Effector memory CD8-positive, alpha-beta T cell (primary cell): ENCODE data around the gene TAF6L.
"Not testable (repeated sequence)": the region's sequence is repeated elsewhere in the genome, so short reads cannot be mapped to it uniquely, and the experiment has no call there.

Source experiments
- ATAC-seq: fragments of 150-1000 bp; cut with Tn5 transposase; replicated peaks from 2 replicates; pipeline ENCODE4 v1.10.0; 2021; ENCODE audit warnings: mild to moderate bottlenecking, moderate library complexity
- DNase-seq, 3 experiments: peaks; one replicate each; pipeline ENCODE4 v3.0.0; 2021
- H3K27ac Mint-ChIP-seq, 2 donors: one replicate each; pipeline ENCODE4 v1.8.0; 2022; ENCODE audit warnings: mild to moderate bottlenecking in 2 of 2, mixed read lengths in 2 of 2, moderate library complexity in 2 of 2
- H3K27me3 Mint-ChIP-seq, 2 donors: one replicate each; pipeline ENCODE4 v1.8.0; 2022; ENCODE audit warnings: mixed read lengths in 2 of 2
- H3K36me3 Mint-ChIP-seq: one replicate; pipeline ENCODE4 v1.8.0; 2022; ENCODE audit warnings: mild to moderate bottlenecking, moderate library complexity, mixed read lengths; ENCODE audit not compliant: insufficient read depth
- H3K4me1 Mint-ChIP-seq, 2 donors: one replicate each; pipeline ENCODE4 v1.8.0; 2022; ENCODE audit warnings: low read depth in 2 of 2, mixed read lengths in 2 of 2
- H3K4me3 Mint-ChIP-seq, 2 donors: one replicate each; pipeline ENCODE4 v1.8.0; 2022; ENCODE audit warnings: mild to moderate bottlenecking in 2 of 2, mixed read lengths in 2 of 2, moderate library complexity in 2 of 2
- H3K9me3 Mint-ChIP-seq, 2 donors: one replicate each; pipeline ENCODE4 v1.8.0; 2022; ENCODE audit warnings: mixed read lengths in 2 of 2

TAF6L gene

DNA sequence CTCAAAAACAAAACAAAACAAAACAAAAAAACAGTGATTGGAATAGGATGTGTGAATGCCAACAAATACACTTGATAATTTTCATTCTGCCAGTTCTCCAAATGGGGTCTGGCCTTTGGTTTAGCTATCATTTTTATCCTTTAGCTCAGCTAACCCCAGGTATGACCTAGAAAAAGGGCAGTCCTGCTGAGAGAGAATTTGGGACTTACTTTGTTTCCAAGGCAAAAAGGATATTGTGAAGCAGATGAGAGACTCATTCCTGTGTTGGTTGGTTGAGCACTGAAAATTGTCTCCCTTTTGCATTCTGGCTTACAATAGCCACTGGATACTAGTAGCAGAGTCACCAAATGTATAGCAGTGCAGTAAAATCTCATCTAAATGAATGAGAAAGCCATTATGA, 34.0 kb upstream of the TAF6L start:
- DNase-seq (no peak), ATAC-seq (no peak)
- Mint-ChIP-seq H3K36me3 (peaks cover 83% of the 10 kb centered on the region), H3K27ac (peak overlapping the region in 1 of 2 donors; percentile 55), H3K4me3 (no peak overlapping the region), H3K27me3 (no peaks in the 10 kb centered on the region), H3K4me1 (peaks cover 0 to 5% of the 10 kb centered on the region in 2 donors), H3K9me3 (no peaks in the 10 kb centered on the region)

DNA sequence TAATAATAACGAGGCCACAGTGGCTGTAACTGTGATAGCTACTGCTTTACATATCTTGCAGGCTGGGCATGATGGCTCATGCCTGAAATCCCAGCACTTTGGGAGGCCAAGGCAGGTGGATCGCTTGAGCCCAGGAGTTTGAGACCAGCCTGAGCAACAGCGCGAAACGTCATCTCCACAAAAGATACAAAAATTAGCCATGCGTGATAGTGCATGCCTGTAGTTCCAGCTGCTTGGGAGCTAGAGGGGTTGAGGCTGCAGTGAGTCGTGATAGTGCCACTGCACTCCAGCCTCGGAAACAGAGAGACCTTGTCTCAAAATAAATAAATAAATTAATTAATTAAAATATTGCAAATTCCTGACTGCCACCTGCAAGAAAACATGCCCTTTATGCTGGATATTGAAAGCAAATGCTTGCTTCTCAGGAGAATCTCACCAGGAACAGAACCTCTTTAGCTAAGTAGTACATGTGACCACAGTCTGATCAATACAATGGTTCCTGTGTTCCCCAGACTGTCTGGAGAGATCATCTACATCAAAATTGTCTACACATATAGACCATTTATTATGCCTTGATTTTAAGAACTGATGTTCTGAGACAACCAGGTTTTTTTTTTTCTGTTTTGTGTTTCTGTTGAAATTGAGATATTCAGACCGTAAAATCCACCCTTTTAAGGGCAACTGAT, 23.6 kb upstream of the TAF6L start:
- ATAC-seq: no peak
- Mint-ChIP-seq H3K27ac (peak overlapping the region in 1 of 2 donors; percentile 31), H3K4me1 (peaks cover 5 to 9% of the 10 kb centered on the region in 2 donors), H3K9me3 (no peaks in the 10 kb centered on the region), H3K4me3 (no peak overlapping the region), H3K27me3 (no peaks in the 10 kb centered on the region), H3K36me3 (peaks cover 6% of the 10 kb centered on the region)
- DNase-seq: no peak

DNA sequence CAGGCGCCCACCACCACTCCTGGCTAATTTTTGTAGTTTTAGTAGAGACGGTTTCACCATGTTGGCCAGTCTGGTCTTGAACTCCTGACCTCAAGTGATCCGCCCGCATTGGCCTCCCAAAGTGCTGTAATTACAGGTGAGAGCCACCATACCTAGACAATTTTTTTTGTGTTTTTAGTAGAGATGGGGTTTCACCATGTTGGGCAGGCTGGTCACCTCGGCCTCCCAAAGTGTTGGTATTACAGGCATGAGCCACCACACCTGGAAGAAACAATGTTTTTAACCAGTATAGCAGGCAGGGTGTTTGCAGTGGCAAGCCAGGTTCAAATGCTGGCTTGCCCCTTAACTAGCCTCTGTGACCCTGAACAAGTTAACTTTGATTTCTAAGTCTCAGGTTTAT, 21.3 kb upstream of the TAF6L start:
- Mint-ChIP-seq H3K27ac (peak overlapping the region in 1 of 2 donors; percentile 41), H3K36me3 (peaks cover 12% of the 10 kb centered on the region), H3K4me1 (peaks cover 5 to 14% of the 10 kb centered on the region in 2 donors)
- H3K27me3 Mint-ChIP-seq, ATAC-seq, H3K9me3 Mint-ChIP-seq, H3K4me3 Mint-ChIP-seq, DNase-seq: not testable (repeated sequence)

DNA sequence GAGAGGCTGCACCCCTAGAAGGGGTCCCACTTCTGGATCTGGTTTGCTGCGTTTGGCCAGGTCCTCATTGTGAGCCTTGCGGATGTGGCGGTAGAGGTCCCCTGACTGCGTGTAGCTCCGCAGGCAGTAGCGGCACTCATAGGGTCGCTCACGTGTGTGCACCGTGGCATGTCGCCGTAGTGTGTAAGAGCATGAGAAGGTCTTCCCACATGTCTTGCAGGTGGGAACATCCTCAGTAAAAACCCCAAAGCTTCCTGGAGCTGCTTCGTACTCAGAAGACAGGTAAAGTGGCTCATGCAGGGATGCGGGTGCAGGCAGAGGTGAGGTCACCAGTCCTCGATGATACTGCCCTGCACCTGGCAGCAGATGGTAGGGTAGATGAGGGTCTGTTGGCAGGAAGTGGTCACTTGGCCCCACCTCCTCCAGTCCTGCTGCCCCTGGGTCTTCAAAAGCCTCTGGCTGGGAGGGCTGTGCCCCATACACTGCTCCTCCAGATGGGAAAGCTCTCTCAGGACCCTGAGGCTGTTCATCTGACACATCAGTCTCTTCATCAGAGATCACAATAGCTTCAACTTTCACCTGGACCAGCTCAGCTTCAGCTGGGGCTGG, 18.9 kb upstream of the TAF6L start:
- no peaks in the 10 kb centered on the region for H3K9me3 Mint-ChIP-seq
- no peak overlapping the region for H3K27ac Mint-ChIP-seq
- peaks cover 5 to 15% of the 10 kb centered on the region in 2 donors for H3K4me1 Mint-ChIP-seq
- DNase-seq: no peak
- H3K36me3 Mint-ChIP-seq: peaks cover 12% of the 10 kb centered on the region
- ATAC-seq: no peak
- H3K27me3 Mint-ChIP-seq: no peaks in the 10 kb centered on the region
- H3K4me3 Mint-ChIP-seq: peak overlapping the region; percentile 88

DNA sequence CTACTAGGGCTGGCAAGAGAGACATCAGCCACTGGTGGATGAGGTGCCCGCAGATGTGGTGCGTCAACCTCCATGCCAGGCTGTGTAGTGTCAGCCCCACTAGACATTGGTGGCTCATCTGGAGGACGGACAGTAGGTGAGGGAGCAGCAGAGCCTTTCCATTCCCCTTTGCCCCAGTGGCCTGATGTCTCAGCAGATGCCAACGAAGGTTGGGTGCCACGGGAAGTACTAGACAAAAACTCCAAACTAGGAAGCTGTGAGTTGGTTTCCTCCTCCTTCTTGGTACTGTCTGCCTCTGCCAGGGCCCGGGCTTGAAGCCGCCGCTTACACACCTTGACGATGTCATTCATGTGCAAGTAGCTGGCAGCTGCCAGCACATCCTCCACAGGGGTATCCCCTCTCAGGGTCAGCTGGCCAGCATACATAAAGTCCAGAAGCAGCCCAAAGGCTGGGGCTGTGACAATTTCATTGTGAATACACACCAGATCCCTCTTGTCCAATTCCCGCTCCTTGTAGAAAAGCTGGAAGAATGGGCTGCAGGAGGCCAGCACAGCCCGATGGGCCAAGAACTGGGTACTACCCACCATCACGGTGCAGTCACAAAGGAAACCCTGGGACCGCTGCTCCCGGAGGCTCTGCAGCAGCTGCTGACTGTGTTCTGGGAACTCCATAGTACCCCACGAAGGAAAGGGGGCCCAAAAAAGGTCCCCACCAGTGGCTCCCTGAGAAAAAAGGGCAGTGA, 18.0 kb upstream of the TAF6L start:
- peak overlapping the region; percentile 84 to 89 for H3K27ac Mint-ChIP-seq
- ATAC-seq: no peak
- no peaks in the 10 kb centered on the region for H3K9me3 Mint-ChIP-seq
- H3K4me1 Mint-ChIP-seq: peaks cover 5 to 15% of the 10 kb centered on the region in 2 donors
- H3K4me3 Mint-ChIP-seq: peak overlapping the region; percentile 88
- peak in 1 of 3 experiments; percentile 5 for DNase-seq
- H3K27me3 Mint-ChIP-seq: no peaks in the 10 kb centered on the region
- peaks cover 12% of the 10 kb centered on the region for H3K36me3 Mint-ChIP-seq

DNA sequence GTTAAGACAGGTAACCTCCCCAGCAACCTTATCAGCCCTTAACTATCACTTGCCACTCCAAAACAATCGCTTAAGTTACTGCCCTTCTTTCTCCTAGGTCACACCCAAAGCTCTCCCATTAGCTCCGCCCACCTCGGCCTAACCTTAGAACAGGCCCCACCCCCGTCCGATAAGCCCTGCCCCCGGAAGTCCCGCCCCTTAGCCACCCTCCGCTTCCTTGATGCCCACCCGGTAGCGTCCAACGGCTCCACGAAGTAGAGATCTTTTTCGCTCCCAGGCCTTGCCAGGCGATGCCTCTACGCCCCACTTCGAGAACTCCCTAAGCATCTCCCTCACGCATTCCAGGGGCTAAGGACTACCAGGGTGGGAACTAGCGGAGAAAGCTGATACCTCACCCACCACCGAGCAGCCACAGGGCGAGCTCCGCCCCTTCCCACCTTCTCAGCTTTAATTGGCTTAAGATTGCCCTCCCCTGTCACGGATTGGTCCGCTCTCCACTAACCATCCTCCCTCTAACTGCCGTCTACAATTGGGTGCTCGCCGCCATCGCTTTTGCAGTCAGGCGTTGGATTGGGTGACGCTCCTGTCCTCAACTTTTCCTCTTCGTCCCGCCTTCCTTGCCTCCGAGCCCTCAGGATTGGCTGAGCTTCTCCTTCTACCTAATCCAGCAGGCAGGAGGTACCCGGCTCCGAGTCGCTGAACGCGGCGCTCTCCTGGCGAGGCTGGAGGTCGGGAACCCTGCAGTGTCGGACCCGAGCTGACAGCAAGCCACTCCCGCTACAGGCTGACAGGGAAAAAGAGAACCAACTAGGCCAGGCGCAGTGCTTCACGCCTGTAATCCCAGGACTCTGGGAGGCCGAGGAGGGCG, 17.2 kb upstream of the TAF6L start, which contains the start of gene ZBTB3:
TSS of gene ZBTB3 (minus strand) at position 425 of the 868 bp plus-strand sequence. CDS start 496 bp downstream, outside the sequence.
- H3K4me3 Mint-ChIP-seq: peak within 1 kb of the TSS; percentile 88
- no peaks in the 10 kb centered on the region for H3K9me3 Mint-ChIP-seq
- ATAC-seq: peak; percentile 93
- no peaks in the 10 kb centered on the region for H3K27me3 Mint-ChIP-seq
- peaks cover 12% of the 10 kb centered on the region for H3K36me3 Mint-ChIP-seq
- peak within 1 kb of the TSS; percentile 84 to 89 for H3K27ac Mint-ChIP-seq
- DNase-seq: peak; percentile 92 to 96 (median 95)
- H3K4me1 Mint-ChIP-seq: peaks cover 3 to 12% of the 10 kb centered on the region in 2 donors

DNA sequence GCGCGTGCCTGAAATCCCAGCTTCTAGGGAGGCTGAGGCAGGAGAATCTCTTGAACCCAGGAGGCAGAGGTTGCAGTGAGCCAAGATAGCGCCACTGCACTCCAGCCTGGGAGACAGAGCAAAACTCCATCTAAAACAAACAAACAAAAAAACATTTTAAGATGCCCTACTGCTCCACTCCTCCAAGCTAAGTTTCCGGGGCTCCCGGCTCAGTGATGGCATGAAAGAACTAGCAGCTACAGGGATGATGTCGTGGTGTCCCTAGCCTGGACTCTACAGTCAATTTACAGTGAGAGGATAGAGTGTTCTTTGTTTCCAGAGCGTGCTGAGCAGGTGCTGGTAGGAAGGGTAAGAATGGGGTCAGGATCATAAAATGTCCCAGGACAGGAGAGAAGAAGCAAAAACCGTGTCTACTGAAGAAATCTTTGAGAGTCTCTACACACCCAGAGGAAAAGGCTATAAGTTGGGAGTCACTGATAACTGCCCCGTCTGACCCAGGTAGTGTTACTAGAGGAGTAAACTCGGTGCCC, 16.0 kb upstream of the TAF6L start:
- no peaks in the 10 kb centered on the region for H3K9me3 Mint-ChIP-seq
- H3K27ac Mint-ChIP-seq: no peak overlapping the region

DNA sequence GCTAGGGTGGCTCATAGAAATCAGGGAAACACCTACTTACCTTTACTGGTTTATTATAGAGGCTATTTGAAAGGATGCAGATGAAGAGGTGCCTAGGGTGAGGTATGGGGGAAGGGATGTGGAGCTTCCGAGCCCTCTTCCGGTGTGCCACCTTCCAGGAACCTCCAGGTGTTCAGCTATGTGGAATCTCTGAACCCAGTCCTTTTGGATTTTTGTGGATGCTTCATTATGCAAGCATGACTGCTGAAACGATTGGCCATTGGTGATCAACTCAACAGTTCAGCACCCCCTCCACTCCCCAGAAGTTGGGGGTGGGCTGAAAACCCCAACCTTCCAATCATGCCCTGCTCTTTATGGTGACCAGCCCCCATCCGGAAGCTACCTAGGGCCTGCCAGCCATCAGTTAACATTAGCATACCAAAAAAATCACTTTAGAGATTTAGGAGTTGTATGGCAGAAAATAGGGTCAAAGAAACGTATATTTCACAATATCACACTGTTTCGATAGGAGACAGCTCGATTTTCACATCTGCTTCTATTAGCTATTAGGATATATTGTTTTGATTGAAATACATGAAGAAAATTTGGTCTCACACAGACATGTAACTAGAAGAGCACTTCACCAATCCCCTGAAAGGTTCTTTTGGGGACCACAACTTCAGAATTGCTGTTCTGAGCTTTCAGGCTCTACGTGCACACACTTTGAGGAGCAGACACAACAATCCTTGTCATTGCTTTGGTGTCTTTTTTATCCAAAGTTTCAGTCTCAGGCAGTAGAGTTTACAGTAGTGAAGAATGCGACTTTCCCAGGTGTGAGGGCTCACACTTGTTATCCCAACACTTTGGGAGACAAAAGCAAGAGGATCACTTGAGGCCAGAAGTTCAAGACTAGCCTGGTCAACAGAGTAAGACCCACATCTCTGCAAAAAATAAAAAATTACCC, 13.1 kb upstream of the TAF6L start:
- no peaks in the 10 kb centered on the region for H3K27me3 Mint-ChIP-seq
- no peak for ATAC-seq
- H3K4me3 Mint-ChIP-seq: no peak overlapping the region
- H3K27ac Mint-ChIP-seq: no peak overlapping the region
- H3K4me1 Mint-ChIP-seq: peaks cover 16 to 19% of the 10 kb centered on the region in 2 donors
- H3K36me3 Mint-ChIP-seq: peaks cover 27% of the 10 kb centered on the region
- H3K9me3 Mint-ChIP-seq: no peaks in the 10 kb centered on the region
- DNase-seq: no peak

More for the DNA sequence above, 16.0 kb upstream of the TAF6L start:
- no peak for DNase-seq
- H3K4me1 Mint-ChIP-seq: peaks cover 0 to 10% of the 10 kb centered on the region in 2 donors
- H3K4me3 Mint-ChIP-seq: peak overlapping the region in 1 of 2 donors; percentile 88
- no peak for ATAC-seq
- H3K27me3 Mint-ChIP-seq: no peaks in the 10 kb centered on the region
- H3K36me3 Mint-ChIP-seq: peaks cover 9% of the 10 kb centered on the region

DNA sequence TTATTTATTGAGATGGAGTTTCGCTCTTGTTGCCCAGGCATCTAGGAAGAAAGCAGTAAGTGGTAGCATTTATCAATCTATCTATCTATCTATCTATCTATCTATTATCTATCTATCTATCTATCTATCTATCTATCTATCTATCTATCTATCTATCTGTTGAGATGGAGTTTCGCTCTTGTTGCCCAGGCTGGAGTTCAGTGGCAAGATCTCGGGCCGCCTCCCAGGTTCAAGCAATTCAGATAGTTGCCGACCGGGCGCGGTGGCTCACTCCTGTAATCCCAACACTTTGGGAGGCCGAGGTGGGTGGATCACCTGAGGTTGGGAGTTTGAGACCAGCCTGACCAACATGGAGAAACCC, 10.3 kb upstream of the TAF6L start:
- not testable (repeated sequence) for ATAC-seq, H3K9me3 Mint-ChIP-seq, DNase-seq, H3K27me3 Mint-ChIP-seq
- Mint-ChIP-seq H3K36me3 (peaks cover 40% of the 10 kb centered on the region), H3K27ac (peak overlapping the region; percentile 96 to 97), H3K4me3 (peak overlapping the region; percentile 93 to 94), H3K4me1 (peaks cover 16% of the 10 kb centered on the region in 2 donors)

DNA sequence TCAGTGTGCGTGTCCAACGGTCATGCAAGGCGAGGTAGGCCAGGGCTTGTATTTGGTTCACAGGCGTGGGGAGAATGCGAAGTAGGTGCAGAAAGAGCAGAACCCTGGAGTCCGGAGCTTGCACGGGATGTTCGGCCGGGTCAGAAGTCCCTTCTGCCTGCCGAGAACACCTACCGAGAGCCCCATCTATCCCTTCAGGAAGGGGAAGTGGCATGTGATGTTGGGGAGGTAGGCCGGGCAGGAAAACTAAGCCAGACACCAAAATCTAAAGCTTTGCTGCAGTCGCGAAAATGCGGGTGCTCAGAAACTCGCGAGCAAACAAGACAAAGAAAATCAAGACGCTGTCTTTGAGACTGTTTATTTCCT, 435 bp upstream of the TAF6L start:
- DNase-seq: no peak
- Mint-ChIP-seq H3K4me1 (peaks cover 29 to 30% of the 10 kb centered on the region in 2 donors), H3K27me3 (no peaks in the 10 kb centered on the region), H3K27ac (peak overlapping the region; percentile 95 to 98), H3K4me3 (peak overlapping the region; percentile 96 to 97), H3K36me3 (peaks cover 50% of the 10 kb centered on the region), H3K9me3 (no peaks in the 10 kb centered on the region)
- no peak for ATAC-seq

DNA sequence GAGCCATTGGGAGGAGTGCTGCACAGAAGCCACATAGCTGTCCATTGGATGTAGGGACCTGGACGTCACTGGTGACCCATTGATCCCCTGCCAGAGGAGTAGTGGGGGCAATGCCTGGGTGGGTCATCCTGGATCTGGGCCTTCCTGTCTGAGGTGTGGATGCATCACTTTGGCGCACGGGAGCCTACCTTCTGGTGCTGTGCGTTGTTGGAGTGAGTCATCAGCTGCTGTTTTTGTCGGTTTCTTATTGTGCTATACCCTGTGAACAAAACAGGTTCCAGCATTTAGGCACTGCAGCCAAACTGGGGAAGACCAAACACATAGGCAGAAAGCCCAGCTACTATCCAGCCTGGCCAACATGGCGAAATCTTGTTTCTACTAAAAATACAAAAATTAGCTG, 3.2 kb downstream of the TAF6L start:
- no peaks in the 10 kb centered on the region for H3K9me3 Mint-ChIP-seq
- H3K4me1 Mint-ChIP-seq: peaks cover 29 to 41% of the 10 kb centered on the region in 2 donors

DNA sequence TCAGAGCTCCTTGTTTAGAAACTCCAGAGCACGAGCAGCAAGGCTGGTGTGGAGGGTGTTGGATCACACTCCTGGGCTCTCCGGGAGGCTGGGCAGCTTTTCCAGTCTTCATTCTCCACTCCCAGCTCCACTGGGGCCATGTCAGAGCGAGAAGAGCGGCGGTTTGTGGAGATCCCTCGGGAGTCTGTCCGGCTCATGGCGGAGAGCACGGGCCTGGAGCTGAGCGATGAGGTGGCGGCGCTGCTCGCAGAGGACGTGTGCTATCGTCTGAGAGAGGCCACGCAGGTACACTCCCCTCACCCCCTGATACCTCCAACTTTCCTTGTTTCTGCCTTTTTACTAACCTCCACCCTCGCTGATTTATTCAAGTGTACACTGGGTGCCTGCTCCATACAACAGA, 4.5 kb downstream of the TAF6L start:
- H3K4me1 Mint-ChIP-seq: peaks cover 21 to 30% of the 10 kb centered on the region in 2 donors
- DNase-seq (no peak), ATAC-seq (no peak)
- no peak overlapping the region for H3K4me3 Mint-ChIP-seq
- no peaks in the 10 kb centered on the region for H3K27me3 Mint-ChIP-seq
- H3K9me3 Mint-ChIP-seq: no peaks in the 10 kb centered on the region
- H3K27ac Mint-ChIP-seq: peak overlapping the region in 1 of 2 donors; percentile 35
- H3K36me3 Mint-ChIP-seq: peaks cover 32% of the 10 kb centered on the region

More for the DNA sequence above, 3.2 kb downstream of the TAF6L start:
- Mint-ChIP-seq H3K27ac (no peak overlapping the region), H3K27me3 (no peaks in the 10 kb centered on the region), H3K36me3 (peaks cover 43% of the 10 kb centered on the region), H3K4me3 (no peak overlapping the region)
- ATAC-seq (no peak), DNase-seq (no peak)
